Adrenal gland (tissue), 5 donors: ENCODE data around the gene GPRASP2.

Experiments used
- POLR2A ChIP-seq, 2 donors: fragments of 450-650 bp; IDR thresholded peaks; one replicate each; pipeline ENCODE4 v1.6.1; 2017; ENCODE audit warnings: antibody characterized with exemption in 2 of 2, mild to moderate bottlenecking in 2 of 2, moderate library complexity in 1 of 2
- TF ChIP-seq, protein P1 (sequence below), 6 experiments: fragments of 450-650 bp in 4 of 6; fragments of 200-600 bp in 2 of 6; sonication (generic) in 1 of 6; IDR thresholded peaks; 1 replicate in 5 of 6; 2 replicates in 1 of 6; pipeline versions ENCODE4 v1.5.1 to v1.8.0; 2016 to 2021; ENCODE audit warnings: antibody characterized with exemption in 6 of 6, mild to moderate bottlenecking in 2 of 6, moderate library complexity in 1 of 6
- donor health status: DM: no; HTN: no; CAD: no.

DNA sequence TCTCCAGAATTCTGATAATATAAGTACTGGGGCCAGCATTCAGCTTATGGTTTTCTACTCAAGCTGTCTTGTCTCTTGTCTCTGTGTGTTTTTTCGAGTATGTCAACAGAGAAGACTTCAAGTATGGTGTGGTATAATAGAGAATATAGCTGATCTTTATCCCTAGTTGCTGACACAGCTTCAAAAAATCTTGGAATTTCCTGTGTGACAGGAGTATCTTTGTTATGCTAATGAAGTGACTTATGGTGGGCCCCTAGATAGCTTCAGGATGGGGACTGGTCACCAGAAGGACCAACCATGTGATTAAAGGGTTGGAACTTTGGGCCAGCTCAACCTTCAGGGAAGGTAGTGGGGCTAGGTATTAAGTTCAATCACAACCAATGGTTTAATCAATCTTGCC lies 11.2 kb downstream of the GPRASP2 start:
- no peak for TF ChIP-seq POLR2A (IDR thresholded peaks at IDR 0.05)
- TF ChIP-seq, protein P1, sequence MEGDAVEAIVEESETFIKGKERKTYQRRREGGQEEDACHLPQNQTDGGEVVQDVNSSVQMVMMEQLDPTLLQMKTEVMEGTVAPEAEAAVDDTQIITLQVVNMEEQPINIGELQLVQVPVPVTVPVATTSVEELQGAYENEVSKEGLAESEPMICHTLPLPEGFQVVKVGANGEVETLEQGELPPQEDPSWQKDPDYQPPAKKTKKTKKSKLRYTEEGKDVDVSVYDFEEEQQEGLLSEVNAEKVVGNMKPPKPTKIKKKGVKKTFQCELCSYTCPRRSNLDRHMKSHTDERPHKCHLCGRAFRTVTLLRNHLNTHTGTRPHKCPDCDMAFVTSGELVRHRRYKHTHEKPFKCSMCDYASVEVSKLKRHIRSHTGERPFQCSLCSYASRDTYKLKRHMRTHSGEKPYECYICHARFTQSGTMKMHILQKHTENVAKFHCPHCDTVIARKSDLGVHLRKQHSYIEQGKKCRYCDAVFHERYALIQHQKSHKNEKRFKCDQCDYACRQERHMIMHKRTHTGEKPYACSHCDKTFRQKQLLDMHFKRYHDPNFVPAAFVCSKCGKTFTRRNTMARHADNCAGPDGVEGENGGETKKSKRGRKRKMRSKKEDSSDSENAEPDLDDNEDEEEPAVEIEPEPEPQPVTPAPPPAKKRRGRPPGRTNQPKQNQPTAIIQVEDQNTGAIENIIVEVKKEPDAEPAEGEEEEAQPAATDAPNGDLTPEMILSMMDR (IDR thresholded peaks at IDR 0.05), result no peak
